Measurements from ENCODE around the gene KDF1.
"Not testable (repeated sequence)": the region's sequence is repeated elsewhere in the genome, so short reads cannot be mapped to it uniquely, and the experiment has no call there.

The KDF1 gene

GRCh38 chr1:26994020-26994786 lies 33.9 kb upstream of the KDF1 start:
- DNase-seq (ENCODE audit: low read depth) = no peak

DNA sequence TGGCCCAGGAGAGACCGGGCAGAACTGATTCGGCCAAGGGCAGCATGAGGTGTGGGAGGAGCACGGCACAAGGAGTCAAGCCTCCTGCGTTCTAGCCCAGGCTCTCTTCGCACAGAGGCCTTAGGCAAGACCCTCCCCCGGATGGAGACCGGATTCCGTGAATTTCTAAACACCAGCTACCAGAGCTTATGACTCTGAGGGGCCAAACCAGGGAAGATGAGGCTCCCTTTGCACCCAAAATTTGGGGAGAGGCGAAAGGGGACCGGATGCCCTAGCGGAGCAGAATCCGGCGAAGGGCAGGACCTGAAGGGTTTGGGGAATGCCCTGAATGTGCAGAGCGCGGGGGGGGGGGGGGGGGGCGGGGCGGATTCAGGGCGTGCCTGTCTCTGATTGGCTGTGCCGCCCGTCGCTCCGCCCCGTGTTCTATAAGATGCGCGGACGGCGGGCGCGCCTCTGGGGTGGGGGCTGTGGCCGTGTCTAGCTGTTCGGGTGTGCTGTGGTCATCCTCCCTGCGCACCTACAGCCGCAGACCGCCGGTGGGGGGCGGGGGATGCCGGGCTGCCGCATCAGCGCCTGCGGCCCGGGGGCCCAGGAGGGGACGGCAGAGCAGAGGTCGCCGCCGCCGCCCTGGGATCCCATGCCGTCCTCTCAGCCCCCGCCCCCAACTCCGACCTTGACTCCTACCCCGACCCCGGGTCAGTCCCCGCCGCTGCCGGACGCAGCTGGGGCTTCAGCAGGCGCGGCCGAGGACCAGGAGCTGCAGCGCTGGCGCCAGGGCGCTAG lies 33.2 kb upstream of the KDF1 start, which contains the start of gene TRNP1:
TRNP1 (plus strand) TSS at position 456 of the 783 bp plus-strand sequence; CDS start at position 551, 95 bp downstream.
- peak; percentile 86 for DNase-seq (ENCODE audit: low read depth)

DNA sequence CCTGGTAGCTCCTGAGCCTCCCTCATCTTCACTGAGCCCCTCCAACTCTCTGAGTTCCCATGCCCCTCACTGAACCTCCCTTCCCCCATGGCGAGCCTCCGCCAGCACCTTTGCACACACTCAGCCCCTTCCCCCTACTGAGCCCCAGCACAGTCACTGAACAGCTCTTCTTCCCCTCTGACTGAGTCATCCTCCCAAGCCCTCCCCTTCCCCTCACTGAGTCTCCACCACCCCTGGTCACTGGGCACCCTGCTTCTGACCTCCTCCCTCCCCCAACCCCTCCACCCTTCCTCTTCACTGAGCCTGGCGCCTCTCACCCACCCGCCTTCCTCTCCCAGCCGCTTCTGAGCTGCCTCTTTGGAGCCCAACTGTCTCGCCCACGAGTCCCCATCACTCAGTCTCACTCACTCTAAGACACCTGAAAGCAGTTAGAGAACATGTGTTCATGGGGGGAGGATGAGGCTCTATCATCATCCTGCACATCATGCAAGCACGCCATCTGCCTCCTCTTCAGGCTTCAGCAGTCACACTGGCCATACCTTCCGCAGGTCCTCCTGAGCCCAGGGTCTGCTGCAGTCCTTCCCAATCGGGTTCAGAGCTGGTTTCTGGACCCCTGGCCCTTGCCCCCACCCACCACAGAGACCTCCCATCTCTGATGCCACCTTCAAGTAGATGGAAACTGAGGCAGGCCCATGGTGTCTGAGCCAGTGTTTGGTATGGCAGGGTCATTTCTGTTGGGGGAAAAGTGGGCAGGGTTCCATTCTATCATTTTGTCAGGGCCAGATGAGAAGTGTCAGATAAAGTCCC lies 31.2 kb upstream of the KDF1 start:
- DNase-seq (ENCODE audit: low read depth) = no peak

- not testable (repeated sequence) for DNase-seq (ENCODE audit: low read depth)
These were observed 29.3 kb upstream of the KDF1 start for GRCh38 chr1:26989403-26990109.

GRCh38 chr1:26986658-26987057 lies 26.4 kb upstream of the KDF1 start:
- DNase-seq (ENCODE audit: low read depth) = no peak

GRCh38 chr1:26984291-26984690 lies 24.0 kb upstream of the KDF1 start:
- no peak for DNase-seq (ENCODE audit: low read depth)

- no peak for DNase-seq (ENCODE audit: low read depth)
These were observed 23.6 kb upstream of the KDF1 start for GRCh38 chr1:26983863-26984262.

- no peak for DNase-seq (ENCODE audit: low read depth)
These were observed 21.0 kb upstream of the KDF1 start for GRCh38 chr1:26981146-26981846.

- DNase-seq (ENCODE audit: low read depth) = no peak
These were observed 18.6 kb upstream of the KDF1 start for GRCh38 chr1:26978901-26979300.

DNA sequence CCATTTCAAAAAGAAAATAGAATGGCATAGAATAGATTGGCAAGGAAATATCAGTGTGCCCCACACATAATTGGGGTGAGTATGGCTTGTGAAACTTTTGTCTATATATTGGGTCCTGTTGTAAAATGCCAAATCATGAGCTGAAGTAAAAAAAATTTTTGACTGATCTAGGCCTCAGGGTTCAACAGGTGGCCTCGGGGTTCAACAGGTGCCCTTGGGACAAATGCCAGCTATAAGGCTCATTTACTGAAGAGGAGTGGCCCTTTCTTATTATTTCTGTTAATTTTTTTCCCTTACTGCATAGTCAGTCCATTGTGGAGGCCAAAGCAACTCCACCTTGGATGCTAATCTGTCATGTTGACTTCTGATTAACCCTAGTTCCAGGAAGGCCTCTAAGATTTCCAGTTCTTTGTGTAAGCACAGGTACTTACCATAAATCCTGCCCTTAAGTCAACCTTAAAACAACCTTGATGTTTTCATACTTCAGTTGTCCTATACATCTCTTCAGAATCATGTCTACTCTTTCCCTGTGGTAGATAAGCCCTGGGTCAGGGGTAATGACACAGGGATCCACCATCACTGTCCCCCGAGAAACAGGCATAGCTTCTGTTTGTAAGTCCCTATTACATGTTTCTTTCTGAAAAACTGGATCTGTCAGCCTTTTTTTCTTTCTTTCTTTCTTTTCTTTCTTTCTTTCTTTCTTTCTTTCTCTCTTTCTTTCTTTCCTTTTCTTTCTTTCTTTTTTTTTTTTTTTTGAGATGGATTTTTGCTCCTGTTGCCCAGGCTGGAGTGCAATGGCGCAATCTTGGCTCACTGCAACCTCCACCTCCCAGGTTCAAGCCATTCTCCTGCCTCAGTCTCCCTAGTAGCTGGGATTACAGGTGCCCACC lies 16.6 kb upstream of the KDF1 start:
- DNase-seq (ENCODE audit: low read depth) = no peak

DNA sequence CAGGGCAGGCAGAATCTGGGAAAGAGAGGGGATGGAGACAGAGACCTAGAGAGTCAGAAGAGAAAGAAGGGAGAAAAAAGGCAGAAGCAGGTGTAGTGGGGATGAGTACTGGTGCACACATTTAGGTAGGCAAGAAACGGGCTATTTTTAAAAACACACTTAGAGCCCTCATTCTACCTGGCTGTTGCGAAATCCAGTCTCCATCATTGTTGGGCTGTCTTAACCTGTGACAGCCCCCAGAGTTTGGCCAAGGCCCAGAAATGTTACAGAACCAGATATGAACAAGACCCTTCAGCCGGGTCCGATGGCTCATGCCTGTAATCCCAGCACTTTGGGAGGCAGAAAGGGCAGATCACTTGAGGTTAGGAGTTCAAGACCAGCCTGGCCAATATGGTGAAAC lies 12.6 kb upstream of the KDF1 start:
- no peak for DNase-seq (ENCODE audit: low read depth)

DNA sequence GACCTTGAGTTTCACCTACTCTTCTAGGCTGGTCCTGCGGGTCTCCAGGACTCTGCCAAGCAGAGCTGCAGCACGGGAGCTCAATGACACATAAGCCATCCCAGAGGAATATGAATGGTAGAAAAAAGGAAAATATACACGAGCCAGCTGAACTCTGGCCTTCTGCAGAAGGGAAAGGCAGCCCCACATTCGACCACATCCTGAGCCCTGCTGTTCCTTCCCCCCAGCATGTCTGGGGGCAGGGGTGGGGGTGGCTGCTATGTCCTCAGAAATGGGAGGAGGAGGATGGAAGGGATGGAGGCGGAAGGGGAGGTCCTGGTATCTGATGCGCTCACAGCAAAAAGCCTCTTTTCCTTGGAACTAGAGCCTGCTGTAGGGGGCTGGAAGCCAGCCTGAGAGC lies 12.1 kb upstream of the KDF1 start:
- DNase-seq (ENCODE audit: low read depth) = no peak

DNA sequence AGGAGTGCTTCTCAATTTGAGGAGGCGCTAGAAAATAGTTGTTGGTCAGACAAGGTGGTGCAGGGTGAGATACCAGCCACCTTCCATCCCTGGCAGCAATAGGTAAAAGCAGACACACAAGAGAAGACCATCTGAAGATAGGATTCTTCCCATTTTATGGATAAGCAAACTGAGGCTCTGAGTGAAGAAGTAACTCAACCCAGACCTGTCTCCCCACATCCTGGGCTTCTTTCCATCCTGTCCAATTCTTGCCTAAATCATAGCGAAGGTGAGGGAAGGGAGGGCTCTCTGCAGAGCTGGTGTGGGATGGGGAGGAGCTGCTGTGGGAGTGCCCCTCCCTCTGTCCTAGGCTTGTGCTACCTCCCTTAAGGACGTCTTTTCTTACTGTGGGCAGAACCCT lies 11.3 kb upstream of the KDF1 start:
- no peak for DNase-seq (ENCODE audit: low read depth)

DNA sequence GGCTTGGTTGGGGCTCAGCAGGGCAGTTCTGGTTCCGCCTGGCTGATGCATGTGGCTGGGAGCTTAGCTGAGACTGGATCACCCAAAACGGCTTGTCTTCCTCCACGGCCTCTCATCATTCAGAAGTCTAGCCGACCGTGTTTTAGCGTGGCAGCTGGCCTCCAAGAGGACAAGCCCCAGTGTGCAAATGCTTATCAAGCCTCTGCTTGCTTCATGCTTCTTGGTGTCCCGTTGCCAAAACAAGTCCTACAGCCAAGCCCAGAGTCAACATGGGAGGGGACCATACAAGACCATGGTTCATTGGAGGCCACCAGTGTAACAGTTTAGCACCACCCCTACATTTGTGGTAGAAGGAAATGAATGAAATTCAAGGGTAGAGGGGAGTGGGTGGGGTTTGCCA lies 10.5 kb upstream of the KDF1 start:
- DNase-seq (ENCODE audit: low read depth) = no peak

DNA sequence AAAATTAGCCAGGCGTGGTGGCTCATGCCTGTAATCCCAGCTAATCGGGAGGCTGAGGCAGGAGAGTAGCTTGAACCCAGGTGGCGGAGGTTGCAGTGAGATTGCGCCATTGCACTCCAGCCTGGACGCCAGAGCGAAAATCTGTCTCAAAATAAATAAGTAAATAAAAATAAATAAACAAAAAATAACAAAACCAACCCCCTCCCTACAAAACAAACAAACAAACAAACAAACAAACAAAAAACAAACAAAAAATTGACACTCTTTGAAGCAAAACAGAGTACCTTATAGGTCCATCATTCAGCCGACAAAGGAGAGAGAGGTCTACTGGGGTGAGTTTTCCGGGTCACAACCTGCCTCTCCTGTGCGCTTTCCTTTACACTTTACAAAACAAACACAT lies 5.4 kb upstream of the KDF1 start:
- no peak for DNase-seq (ENCODE audit: low read depth)

DNA sequence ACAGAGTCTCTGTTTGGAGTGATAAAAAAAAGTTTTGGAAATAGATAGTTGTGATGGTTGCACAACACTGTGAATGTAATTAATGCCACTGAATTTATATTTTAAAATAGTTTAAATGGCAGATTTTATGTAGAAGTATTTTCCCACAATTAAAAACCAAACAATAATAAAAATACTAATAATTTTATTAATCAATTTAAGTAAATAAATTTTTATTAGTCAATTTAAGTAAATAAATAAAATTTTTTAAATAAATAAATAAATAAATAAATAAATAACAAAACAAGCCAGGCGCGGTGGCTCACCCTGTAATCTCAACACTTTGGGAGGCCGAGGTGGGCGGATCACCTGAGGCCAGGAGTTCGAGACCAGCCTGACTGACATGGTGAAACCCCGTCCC lies 4.9 kb upstream of the KDF1 start:
- no peak for DNase-seq (ENCODE audit: low read depth)

DNA sequence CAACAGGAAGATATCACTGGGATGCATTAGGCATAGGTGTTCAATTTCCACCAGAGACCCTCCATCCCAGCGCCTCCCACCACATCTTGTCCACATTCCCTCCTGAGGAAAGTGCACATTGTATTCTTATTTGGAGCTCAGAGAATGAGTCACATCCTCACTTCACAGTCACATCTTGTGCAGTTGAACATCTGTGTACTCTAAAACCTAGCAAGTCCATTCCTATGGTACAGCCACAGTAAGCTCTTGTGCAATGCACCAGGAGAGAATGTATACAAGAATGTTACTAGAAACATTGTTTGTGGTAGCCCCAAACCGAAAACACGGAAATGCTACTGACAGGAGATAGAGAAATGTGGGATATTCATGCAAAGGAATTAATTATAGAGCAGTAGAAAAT lies 1.6 kb upstream of the KDF1 start:
- peak; percentile 92 for DNase-seq (ENCODE audit: low read depth)

- DNase-seq (ENCODE audit: low read depth) = no peak
These were observed 328 bp upstream of the KDF1 start for GRCh38 chr1:26960625-26960966.

GRCh38 chr1:26959270-26959669 lies 998 bp downstream of the KDF1 start:
- DNase-seq (ENCODE audit: low read depth) = no peak

DNA sequence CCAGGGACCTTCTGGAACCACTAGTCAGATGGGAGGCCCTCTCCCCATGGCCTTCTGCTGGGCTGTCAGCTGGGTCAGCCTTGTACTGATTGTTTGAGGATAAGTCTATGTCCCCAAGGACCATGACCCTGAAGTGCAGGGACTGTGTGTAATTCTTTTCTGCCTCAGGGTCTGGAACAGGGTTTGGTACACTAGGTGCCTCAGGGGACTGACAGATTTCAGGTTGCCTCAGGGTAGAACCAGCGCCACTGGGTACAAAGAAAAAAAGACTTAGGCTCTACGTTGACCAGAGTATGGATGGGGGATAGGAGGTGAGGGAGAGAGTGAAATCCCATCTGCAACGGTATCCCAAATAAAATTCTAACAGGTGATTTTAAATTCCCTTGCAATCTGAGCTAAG lies 3.0 kb downstream of the KDF1 start:
- DNase-seq (ENCODE audit: low read depth) = no peak
